HEK293 (cell line): ENCODE data around the gene GUCA1A.

Experiments
- CTCF ChIA-PET: fragments of 350-600 bp; formaldehyde crosslinking; extraction: SDS; loops from one replicate; lab custom pipeline; 2021; ENCODE audit warnings: antibody characterized with exemption; lab: Yijun Ruan, JAX
- POLR2A ChIA-PET: fragments of 300-600 bp; formaldehyde crosslinking; extraction: SDS; loops from one replicate; lab custom pipeline; 2020; ENCODE audit warnings: antibody characterized with exemption, inconsistent platforms; lab: Yijun Ruan, JAX
- H3K27ac ChIP-seq: fragments of 200-500 bp; sonication (Bioruptor generic); 2 replicates; pipeline ENCODE4 v1.5.1; 2014; ENCODE audit warnings: low read depth, low read length, control low read depth, inconsistent platforms; ENCODE audit errors: extremely low read depth
- H3K36me3 ChIP-seq, 2 experiments: fragments of 200-500 bp in 1 of 2; sonication (Bioruptor generic) in 1 of 2; 1 replicate in 1 of 2; 2 replicates in 1 of 2; pipeline ENCODE4 v1.5.1; 2014 to 2017; ENCODE audit warnings: inconsistent platforms in 2 of 2, low read length in 2 of 2; ENCODE audit not compliant: control insufficient read depth in 2 of 2, insufficient read depth in 1 of 2
- H3K4me1 ChIP-seq: fragments of 200-500 bp; sonication (Bioruptor generic); 2 replicates; pipeline ENCODE4 v1.5.1; 2014; ENCODE audit warnings: mild to moderate bottlenecking, low read length, inconsistent platforms; ENCODE audit not compliant: control insufficient read depth, insufficient read depth
- H3K4me3 ChIP-seq: 2 replicates; pipeline ENCODE4 v1.5.1; 2011; ENCODE audit warnings: low read depth, mild to moderate bottlenecking, control low read depth, low read length, moderate library complexity
- H3K9me3 ChIP-seq: fragments of 200-500 bp; sonication (Bioruptor generic); 2 replicates; pipeline ENCODE4 v1.5.1; 2014; ENCODE audit warnings: low read depth, low read length, inconsistent platforms; ENCODE audit not compliant: control insufficient read depth, insufficient read depth
- MYNN ChIP-seq: fragments of 450-650 bp; formaldehyde crosslinking; IDR thresholded peaks from 2 replicates; pipeline ENCODE4 v1.5.1; 2016; ENCODE audit warnings: missing biosample characterization, missing genetic modification characterization, borderline replicate concordance
- ZBTB1 ChIP-seq: fragments of 450-650 bp; formaldehyde crosslinking; IDR thresholded peaks from 2 replicates; pipeline ENCODE4 v1.5.1; 2016; ENCODE audit warnings: missing biosample characterization, missing genetic modification characterization
- ZBTB21 ChIP-seq: fragments of 450-650 bp; formaldehyde crosslinking; IDR thresholded peaks from 2 replicates; pipeline ENCODE4 v1.5.1; 2017; ENCODE audit warnings: missing biosample characterization, missing genetic modification characterization
- ZNF221 ChIP-seq: fragments of 450-650 bp; formaldehyde crosslinking; IDR thresholded peaks from 2 replicates; pipeline ENCODE4 v1.5.1; 2017; ENCODE audit warnings: missing biosample characterization, missing genetic modification characterization, borderline replicate concordance
- ZNF24 ChIP-seq: fragments of 450-650 bp; formaldehyde crosslinking; IDR thresholded peaks from 2 replicates; pipeline ENCODE4 v1.5.1; 2016; ENCODE audit warnings: missing biosample characterization, missing genetic modification characterization
- ZNF274 ChIP-seq, 2 experiments: fragments of 200-500 bp in 1 of 2; fragments of 450-650 bp in 1 of 2; sonication (Bioruptor generic) in 1 of 2; formaldehyde crosslinking in 1 of 2; IDR thresholded peaks; 2 replicates each; pipeline versions ENCODE4 v1.5.1 to v1.6.1; 2014 to 2016; ENCODE audit warnings: borderline replicate concordance in 1 of 2, inconsistent platforms in 1 of 2, low read length in 1 of 2, missing biosample characterization in 1 of 2, missing genetic modification characterization in 1 of 2
- ZNF530 ChIP-seq: fragments of 450-650 bp; formaldehyde crosslinking; IDR thresholded peaks from 2 replicates; pipeline ENCODE4 v1.5.1; 2016; ENCODE audit warnings: low read depth, missing biosample characterization, missing genetic modification characterization
- ZNF621 ChIP-seq: fragments of 450-650 bp; formaldehyde crosslinking; IDR thresholded peaks from 2 replicates; pipeline ENCODE4 v1.5.1; 2017; ENCODE audit warnings: missing biosample characterization, missing genetic modification characterization
- ZNF623 ChIP-seq: fragments of 450-650 bp; formaldehyde crosslinking; IDR thresholded peaks from 2 replicates; pipeline ENCODE4 v1.5.1; 2016; ENCODE audit warnings: missing biosample characterization, missing genetic modification characterization
- ZNF777 ChIP-seq: fragments of 450-650 bp; formaldehyde crosslinking; IDR thresholded peaks from 2 replicates; pipeline ENCODE4 v1.5.1; 2017; ENCODE audit warnings: missing biosample characterization, missing genetic modification characterization, borderline replicate concordance
- TF ChIP-seq, protein P1 (sequence below): fragments of 450-650 bp; formaldehyde crosslinking; conservative IDR thresholded peaks from 2 replicates; pipeline ENCODE4 v1.5.1; 2016; ENCODE audit warnings: low read depth, missing biosample characterization, missing genetic modification characterization
- TF ChIP-seq, protein P2 (sequence below): fragments of 450-650 bp; formaldehyde crosslinking; IDR thresholded peaks from 2 replicates; pipeline ENCODE4 v1.5.0; 2017; ENCODE audit warnings: missing biosample characterization, missing genetic modification characterization, borderline replicate concordance
- TF ChIP-seq, protein P3 (sequence below): fragments of 450-650 bp; formaldehyde crosslinking; IDR thresholded peaks from 2 replicates; pipeline ENCODE4 v1.5.1; 2016; ENCODE audit warnings: missing biosample characterization, missing genetic modification characterization
- TF ChIP-seq, protein P4 (sequence below): fragments of 450-650 bp; formaldehyde crosslinking; IDR thresholded peaks from 2 replicates; pipeline ENCODE4 v1.5.1; 2016; ENCODE audit warnings: missing biosample characterization, missing genetic modification characterization
- TF ChIP-seq, protein P5 (sequence below): fragments of 450-650 bp; formaldehyde crosslinking; IDR thresholded peaks from 2 replicates; pipeline ENCODE4 v1.5.1; 2016; ENCODE audit warnings: missing biosample characterization, missing genetic modification characterization

The GUCA1A gene

DNA sequence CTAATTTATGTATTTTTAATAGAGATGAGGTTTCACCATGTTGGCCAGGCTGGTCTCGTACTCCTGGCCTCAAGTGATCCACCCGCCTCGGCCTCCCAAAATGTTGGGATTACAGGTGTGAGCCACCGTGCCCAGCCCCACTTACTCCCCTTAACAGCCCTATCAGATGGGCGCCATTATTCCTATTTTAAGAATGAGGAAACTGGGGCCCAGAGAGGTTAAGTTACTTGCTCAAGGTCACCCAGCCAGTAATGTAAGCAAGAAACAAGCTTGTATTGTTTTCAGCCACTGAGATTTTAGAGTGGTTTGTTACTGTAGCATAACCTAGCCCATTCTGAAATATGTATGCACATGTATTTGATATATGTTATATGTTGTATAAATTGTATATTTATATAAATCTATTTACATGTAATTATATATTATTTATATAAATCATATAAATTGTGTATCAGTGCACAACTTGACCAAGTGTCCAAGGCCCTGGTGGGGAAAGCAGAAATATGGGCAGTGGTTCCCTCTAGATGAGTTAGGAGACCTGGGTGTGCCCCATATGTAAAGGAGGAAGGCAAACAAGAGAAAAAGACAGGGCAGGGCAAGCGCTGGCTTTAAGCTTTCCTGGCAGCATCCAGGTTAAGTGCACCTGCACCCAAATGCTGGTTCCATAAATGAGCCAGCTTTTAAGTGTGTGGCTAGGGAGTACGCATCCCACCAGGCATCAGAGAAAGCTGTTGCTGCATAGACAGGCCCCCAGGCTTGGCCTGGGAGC, 1.2 kb upstream of the GUCA1A start:
- POLR2A ChIA-PET: interaction anchor here (0.5 kb wide), 1 partner anchor 39 kb away, joined by 4 read pairs; no protein-coding TSS in a partner anchor
- CTCF ChIA-PET: interaction anchor here (0.7 to 1.1 kb wide), 3 partner anchors 16 to 393 kb away, joined by 3 to 6 read pairs (median 3); no protein-coding TSS in a partner anchor
- H3K4me1 ChIP-seq: no peaks in the 10 kb centered on the region
- H3K27ac ChIP-seq: no peak overlapping the region
- no peaks in the 10 kb centered on the region for H3K9me3 ChIP-seq
- no peak overlapping the region for H3K4me3 ChIP-seq
- TF ChIP-seq, protein P1, sequence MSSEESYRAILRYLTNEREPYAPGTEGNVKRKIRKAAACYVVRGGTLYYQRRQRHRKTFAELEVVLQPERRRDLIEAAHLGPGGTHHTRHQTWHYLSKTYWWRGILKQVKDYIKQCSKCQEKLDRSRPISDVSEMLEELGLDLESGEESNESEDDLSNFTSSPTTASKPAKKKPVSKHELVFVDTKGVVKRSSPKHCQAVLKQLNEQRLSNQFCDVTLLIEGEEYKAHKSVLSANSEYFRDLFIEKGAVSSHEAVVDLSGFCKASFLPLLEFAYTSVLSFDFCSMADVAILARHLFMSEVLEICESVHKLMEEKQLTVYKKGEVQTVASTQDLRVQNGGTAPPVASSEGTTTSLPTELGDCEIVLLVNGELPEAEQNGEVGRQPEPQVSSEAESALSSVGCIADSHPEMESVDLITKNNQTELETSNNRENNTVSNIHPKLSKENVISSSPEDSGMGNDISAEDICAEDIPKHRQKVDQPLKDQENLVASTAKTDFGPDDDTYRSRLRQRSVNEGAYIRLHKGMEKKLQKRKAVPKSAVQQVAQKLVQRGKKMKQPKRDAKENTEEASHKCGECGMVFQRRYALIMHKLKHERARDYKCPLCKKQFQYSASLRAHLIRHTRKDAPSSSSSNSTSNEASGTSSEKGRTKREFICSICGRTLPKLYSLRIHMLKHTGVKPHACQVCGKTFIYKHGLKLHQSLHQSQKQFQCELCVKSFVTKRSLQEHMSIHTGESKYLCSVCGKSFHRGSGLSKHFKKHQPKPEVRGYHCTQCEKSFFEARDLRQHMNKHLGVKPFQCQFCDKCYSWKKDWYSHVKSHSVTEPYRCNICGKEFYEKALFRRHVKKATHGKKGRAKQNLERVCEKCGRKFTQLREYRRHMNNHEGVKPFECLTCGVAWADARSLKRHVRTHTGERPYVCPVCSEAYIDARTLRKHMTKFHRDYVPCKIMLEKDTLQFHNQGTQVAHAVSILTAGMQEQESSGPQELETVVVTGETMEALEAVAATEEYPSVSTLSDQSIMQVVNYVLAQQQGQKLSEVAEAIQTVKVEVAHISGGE (tag by site-specific recombination): no peak
- TF ChIP-seq ZNF530 (tag by site-specific recombination) (no peak), MYNN (tag by site-specific recombination) (no peak), ZNF777 (no peak), ZNF621 (tag by site-specific recombination) (no peak), ZBTB1 (tag by site-specific recombination) (no peak), ZBTB21 (tag by site-specific recombination) (no peak), ZNF221 (tag by site-specific recombination) (no peak), ZNF623 (no peak), ZNF24 (no peak), ZNF274 (IDR thresholded peaks at IDR 0.05; ENCODE audit: low read length) (no peak), ZNF274 (tag by site-specific recombination; IDR thresholded peaks at IDR 0.05; ENCODE audit: borderline replicate concordance) (no peak)
- TF ChIP-seq, protein P2, sequence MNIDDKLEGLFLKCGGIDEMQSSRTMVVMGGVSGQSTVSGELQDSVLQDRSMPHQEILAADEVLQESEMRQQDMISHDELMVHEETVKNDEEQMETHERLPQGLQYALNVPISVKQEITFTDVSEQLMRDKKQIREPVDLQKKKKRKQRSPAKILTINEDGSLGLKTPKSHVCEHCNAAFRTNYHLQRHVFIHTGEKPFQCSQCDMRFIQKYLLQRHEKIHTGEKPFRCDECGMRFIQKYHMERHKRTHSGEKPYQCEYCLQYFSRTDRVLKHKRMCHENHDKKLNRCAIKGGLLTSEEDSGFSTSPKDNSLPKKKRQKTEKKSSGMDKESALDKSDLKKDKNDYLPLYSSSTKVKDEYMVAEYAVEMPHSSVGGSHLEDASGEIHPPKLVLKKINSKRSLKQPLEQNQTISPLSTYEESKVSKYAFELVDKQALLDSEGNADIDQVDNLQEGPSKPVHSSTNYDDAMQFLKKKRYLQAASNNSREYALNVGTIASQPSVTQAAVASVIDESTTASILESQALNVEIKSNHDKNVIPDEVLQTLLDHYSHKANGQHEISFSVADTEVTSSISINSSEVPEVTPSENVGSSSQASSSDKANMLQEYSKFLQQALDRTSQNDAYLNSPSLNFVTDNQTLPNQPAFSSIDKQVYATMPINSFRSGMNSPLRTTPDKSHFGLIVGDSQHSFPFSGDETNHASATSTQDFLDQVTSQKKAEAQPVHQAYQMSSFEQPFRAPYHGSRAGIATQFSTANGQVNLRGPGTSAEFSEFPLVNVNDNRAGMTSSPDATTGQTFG (tag by site-specific recombination): no peak
- TF ChIP-seq, protein P3, sequence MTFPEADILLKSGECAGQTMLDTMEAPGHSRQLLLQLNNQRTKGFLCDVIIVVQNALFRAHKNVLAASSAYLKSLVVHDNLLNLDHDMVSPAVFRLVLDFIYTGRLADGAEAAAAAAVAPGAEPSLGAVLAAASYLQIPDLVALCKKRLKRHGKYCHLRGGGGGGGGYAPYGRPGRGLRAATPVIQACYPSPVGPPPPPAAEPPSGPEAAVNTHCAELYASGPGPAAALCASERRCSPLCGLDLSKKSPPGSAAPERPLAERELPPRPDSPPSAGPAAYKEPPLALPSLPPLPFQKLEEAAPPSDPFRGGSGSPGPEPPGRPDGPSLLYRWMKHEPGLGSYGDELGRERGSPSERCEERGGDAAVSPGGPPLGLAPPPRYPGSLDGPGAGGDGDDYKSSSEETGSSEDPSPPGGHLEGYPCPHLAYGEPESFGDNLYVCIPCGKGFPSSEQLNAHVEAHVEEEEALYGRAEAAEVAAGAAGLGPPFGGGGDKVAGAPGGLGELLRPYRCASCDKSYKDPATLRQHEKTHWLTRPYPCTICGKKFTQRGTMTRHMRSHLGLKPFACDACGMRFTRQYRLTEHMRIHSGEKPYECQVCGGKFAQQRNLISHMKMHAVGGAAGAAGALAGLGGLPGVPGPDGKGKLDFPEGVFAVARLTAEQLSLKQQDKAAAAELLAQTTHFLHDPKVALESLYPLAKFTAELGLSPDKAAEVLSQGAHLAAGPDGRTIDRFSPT (tag by site-specific recombination): no peak
- TF ChIP-seq, protein P4, sequence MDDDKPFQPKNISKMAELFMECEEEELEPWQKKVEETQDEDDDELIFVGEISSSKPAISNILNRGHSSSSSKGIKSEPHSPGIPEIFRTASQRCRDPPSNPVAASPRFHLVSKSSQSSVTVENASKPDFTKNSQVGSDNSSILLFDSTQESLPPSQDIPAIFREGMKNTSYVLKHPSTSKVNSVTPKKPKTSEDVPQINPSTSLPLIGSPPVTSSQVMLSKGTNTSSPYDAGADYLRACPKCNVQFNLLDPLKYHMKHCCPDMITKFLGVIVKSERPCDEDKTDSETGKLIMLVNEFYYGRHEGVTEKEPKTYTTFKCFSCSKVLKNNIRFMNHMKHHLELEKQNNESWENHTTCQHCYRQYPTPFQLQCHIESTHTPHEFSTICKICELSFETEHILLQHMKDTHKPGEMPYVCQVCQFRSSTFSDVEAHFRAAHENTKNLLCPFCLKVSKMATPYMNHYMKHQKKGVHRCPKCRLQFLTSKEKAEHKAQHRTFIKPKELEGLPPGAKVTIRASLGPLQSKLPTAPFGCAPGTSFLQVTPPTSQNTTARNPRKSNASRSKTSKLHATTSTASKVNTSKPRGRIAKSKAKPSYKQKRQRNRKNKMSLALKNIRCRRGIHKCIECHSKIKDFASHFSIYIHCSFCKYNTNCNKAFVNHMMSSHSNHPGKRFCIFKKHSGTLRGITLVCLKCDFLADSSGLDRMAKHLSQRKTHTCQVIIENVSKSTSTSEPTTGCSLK (tag by site-specific recombination): no peak
- TF ChIP-seq, protein P5, sequence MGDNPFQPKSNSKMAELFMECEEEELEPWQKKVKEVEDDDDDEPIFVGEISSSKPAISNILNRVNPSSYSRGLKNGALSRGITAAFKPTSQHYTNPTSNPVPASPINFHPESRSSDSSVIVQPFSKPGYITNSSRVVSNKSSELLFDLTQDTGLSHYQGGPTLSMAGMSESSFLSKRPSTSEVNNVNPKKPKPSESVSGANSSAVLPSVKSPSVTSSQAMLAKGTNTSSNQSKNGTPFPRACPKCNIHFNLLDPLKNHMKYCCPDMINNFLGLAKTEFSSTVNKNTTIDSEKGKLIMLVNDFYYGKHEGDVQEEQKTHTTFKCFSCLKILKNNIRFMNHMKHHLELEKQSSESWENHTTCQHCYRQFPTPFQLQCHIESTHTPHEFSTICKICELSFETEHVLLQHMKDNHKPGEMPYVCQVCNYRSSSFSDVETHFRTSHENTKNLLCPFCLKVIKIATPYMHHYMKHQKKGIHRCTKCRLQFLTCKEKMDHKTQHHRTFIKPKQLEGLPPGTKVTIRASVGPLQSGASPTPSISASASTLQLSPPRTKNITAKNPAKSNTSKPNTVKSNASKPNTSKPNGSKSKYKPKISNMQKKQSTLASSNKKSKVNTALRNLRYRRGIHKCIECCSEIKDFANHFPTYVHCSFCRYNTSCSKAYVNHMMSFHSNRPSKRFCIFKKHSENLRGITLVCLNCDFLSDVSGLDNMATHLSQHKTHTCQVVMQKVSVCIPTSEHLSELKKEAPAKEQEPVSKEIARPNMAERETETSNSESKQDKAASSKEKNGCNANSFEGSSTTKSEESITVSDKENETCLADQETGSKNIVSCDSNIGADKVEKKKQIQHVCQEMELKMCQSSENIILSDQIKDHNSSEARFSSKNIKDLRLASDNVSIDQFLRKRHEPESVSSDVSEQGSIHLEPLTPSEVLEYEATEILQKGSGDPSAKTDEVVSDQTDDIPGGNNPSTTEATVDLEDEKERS: no peak
- no peaks in the 10 kb centered on the region for H3K36me3 ChIP-seq
